ENCODE results near the gene PPT2. TPM values are rescaled to one million over a fixed set of nuclear protein-coding genes. Genes with fewer than 3 reads are reported as not detected.

Gene PPT2
- total RNA-seq, 1 donor from 2014 or later: 40.8 TPM

DNA sequence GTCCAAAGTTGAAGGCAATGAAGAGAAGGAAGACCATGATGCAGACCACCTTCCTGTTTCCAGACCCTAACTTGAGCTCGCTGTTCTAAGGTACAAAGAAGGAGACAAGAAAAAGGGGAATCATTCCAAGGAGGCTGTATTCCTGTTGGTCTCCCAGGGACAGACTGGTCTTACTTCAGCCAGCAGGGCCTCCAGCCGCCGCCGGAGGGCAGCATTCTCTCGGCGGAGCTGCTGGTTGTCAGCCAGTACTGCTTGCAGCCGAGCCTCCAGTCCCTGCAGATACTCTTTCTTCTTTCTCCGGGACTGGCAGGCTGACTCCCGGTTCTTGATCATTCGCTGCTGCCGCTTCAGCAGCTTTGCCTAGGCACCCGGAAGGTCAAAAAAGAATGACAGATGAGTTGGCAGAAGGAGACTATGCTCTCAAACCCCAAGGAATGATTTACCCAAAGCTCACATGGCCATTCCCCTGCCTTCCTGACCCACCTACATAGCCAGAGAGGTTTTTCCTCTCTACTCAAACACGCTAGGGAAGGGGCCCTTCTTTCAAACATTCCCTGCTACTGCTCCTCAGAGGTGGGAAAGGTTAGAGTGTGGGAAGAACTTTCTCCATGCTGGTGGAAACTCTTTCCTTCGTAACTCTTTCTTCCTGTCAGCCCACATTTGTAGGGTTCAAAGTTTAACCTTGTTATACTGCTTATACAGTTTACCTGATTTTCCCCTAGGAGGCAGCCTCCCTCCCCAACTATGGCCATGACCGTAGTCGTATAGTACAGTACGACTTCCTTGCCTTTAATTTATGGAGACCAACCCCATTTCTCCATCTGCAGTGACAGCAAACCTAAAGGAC, 34.9 kb upstream of the PPT2 start:
- H3K9me3 Mint-ChIP-seq (ENCODE audit: unreplicated experiment): no peaks in the 10 kb centered on the region
- H3K36me3 Mint-ChIP-seq (ENCODE audit: unreplicated experiment): peaks cover 24% of the 10 kb centered on the region
- H3K4me1 Mint-ChIP-seq (ENCODE audit: unreplicated experiment): peaks cover 37% of the 10 kb centered on the region
- H3K27ac Mint-ChIP-seq (ENCODE audit: unreplicated experiment): peak overlapping the region; percentile 60
- H3K4me3 Mint-ChIP-seq (ENCODE audit: unreplicated experiment): no peak overlapping the region
- TF ChIP-seq, protein P1, sequence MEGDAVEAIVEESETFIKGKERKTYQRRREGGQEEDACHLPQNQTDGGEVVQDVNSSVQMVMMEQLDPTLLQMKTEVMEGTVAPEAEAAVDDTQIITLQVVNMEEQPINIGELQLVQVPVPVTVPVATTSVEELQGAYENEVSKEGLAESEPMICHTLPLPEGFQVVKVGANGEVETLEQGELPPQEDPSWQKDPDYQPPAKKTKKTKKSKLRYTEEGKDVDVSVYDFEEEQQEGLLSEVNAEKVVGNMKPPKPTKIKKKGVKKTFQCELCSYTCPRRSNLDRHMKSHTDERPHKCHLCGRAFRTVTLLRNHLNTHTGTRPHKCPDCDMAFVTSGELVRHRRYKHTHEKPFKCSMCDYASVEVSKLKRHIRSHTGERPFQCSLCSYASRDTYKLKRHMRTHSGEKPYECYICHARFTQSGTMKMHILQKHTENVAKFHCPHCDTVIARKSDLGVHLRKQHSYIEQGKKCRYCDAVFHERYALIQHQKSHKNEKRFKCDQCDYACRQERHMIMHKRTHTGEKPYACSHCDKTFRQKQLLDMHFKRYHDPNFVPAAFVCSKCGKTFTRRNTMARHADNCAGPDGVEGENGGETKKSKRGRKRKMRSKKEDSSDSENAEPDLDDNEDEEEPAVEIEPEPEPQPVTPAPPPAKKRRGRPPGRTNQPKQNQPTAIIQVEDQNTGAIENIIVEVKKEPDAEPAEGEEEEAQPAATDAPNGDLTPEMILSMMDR (IDR thresholded peaks at IDR 0.05): peak; percentile 94
- peak; percentile 96 for DNase-seq (ENCODE audit: extremely low spot score, unreplicated experiment)
- no peaks in the 10 kb centered on the region for H3K27me3 Mint-ChIP-seq (ENCODE audit: unreplicated experiment)

DNA sequence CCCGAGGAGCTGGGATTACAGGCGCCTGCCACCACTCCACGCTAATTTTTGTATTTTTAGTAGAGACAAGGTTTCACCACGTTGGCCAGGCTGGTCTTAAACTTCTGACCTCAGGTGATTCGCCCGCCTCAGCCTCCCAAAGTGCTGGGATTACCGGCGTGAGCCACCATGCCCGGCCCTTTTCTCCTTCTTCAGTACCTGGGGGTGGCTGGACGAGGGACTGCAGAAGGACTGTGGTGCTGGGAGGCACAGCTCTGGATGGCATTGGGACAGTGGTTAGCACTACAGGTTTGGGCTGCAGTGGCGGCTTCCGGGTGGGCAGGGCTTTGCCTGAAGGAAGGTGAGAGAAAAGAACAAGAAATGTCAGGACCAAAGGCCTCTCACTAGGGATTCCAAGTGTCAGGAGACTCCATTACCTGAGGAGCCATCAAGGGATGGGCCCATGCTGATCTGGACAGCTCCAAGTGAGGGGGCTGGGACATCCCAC, 33.3 kb upstream of the PPT2 start:
- H3K27me3 Mint-ChIP-seq (ENCODE audit: unreplicated experiment): no peaks in the 10 kb centered on the region
- TF ChIP-seq, protein P1 (IDR thresholded peaks at IDR 0.05): no peak
- H3K27ac Mint-ChIP-seq (ENCODE audit: unreplicated experiment): no peak overlapping the region
- no peak for DNase-seq (ENCODE audit: extremely low spot score, unreplicated experiment)
- peaks cover 27% of the 10 kb centered on the region for H3K36me3 Mint-ChIP-seq (ENCODE audit: unreplicated experiment)
- H3K4me3 Mint-ChIP-seq (ENCODE audit: unreplicated experiment): no peak overlapping the region
- no peaks in the 10 kb centered on the region for H3K9me3 Mint-ChIP-seq (ENCODE audit: unreplicated experiment)
- H3K4me1 Mint-ChIP-seq (ENCODE audit: unreplicated experiment): peaks cover 25% of the 10 kb centered on the region

DNA sequence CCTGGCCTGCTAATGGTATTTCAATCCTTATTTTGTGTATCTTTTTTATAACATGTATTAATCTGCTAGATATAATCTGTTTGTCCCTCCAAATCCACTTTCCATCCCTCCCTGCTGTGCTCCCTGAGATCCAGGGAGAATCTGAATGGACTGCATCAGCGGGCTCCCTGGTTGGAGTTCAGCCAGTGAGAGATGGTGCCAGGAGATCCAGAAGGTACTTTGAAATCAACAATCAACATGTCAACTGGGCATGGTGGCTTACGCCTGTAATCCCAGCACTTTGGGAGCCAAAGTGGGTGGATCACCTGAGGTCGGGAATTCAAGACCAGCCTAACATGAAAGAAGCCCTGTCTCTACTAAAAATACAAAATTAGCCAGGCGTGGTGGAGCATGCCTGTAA, 30.3 kb upstream of the PPT2 start:
- Mint-ChIP-seq H3K27ac (ENCODE audit: unreplicated experiment) (no peak overlapping the region), H3K4me3 (ENCODE audit: unreplicated experiment) (no peak overlapping the region), H3K9me3 (ENCODE audit: unreplicated experiment) (no peaks in the 10 kb centered on the region), H3K27me3 (ENCODE audit: unreplicated experiment) (no peaks in the 10 kb centered on the region), H3K36me3 (ENCODE audit: unreplicated experiment) (peaks cover 29% of the 10 kb centered on the region), H3K4me1 (ENCODE audit: unreplicated experiment) (peaks cover 34% of the 10 kb centered on the region)
- DNase-seq (ENCODE audit: extremely low spot score, unreplicated experiment): no peak
- TF ChIP-seq, protein P1 (IDR thresholded peaks at IDR 0.05): no peak

DNA sequence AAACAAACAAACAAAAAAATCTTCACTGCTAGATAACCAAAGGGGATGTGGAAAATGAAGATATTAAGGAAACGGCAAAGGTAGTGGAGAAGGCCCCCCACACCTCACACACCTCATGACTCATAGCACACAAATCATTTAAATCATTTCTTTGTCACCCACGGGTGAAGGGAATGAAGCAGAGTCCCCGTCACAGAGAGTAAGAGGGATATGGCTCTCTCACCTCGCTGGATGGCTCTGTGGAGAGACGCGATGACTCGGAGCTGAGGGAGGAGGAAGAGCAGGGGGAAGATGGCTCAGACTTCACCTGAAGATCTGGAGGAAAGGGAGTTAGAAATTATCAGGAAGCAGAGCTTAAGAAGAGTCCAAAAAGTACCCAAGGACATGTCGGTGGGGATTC, 27.1 kb upstream of the PPT2 start:
- Mint-ChIP-seq H3K27ac (ENCODE audit: unreplicated experiment) (peak overlapping the region; percentile 100), H3K4me1 (ENCODE audit: unreplicated experiment) (peaks cover 38% of the 10 kb centered on the region), H3K9me3 (ENCODE audit: unreplicated experiment) (no peaks in the 10 kb centered on the region), H3K27me3 (ENCODE audit: unreplicated experiment) (no peaks in the 10 kb centered on the region), H3K36me3 (ENCODE audit: unreplicated experiment) (peaks cover 19% of the 10 kb centered on the region), H3K4me3 (ENCODE audit: unreplicated experiment) (peak overlapping the region; percentile 99)
- TF ChIP-seq, protein P1 (IDR thresholded peaks at IDR 0.05): no peak
- DNase-seq (ENCODE audit: extremely low spot score, unreplicated experiment): no peak

DNA sequence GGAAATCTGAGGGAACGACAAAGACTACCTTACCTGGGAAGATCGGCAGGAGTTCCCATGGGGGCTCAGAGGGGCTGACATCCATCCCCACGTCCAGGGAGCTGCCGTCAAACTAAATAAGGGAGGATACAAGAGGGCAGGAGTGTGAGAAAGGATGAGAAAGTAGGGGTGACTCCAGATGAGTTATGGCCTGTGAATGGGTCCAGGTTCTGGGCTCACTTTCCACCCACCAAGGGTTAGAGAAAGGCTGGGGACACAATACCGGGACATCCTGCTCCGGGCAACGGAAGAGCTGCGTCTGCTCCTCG, 26.6 kb upstream of the PPT2 start:
- TF ChIP-seq, protein P1 (IDR thresholded peaks at IDR 0.05): no peak
- Mint-ChIP-seq H3K27me3 (ENCODE audit: unreplicated experiment) (no peaks in the 10 kb centered on the region), H3K36me3 (ENCODE audit: unreplicated experiment) (peaks cover 14% of the 10 kb centered on the region), H3K4me3 (ENCODE audit: unreplicated experiment) (peak overlapping the region; percentile 99), H3K4me1 (ENCODE audit: unreplicated experiment) (peaks cover 38% of the 10 kb centered on the region), H3K9me3 (ENCODE audit: unreplicated experiment) (no peaks in the 10 kb centered on the region), H3K27ac (ENCODE audit: unreplicated experiment) (peak overlapping the region; percentile 100)
- no peak for DNase-seq (ENCODE audit: extremely low spot score, unreplicated experiment)
